Activated naive CD8-positive, alpha-beta T cell (primary cell): ENCODE data around the gene CLCN2.

ENCODE experiments used
- H3K27ac Mint-ChIP-seq: one replicate; pipeline ENCODE4 v1.8.0; 2021; ENCODE audit warnings: mixed read lengths
- H3K27me3 Mint-ChIP-seq: one replicate; pipeline ENCODE4 v1.8.0; 2021; ENCODE audit warnings: mixed read lengths
- H3K36me3 Mint-ChIP-seq: one replicate; pipeline ENCODE4 v1.8.0; 2021; ENCODE audit warnings: mixed read lengths
- H3K4me1 Mint-ChIP-seq: one replicate; pipeline ENCODE4 v1.8.0; 2021; ENCODE audit warnings: low read depth, mixed read lengths
- H3K4me3 Mint-ChIP-seq: one replicate; pipeline ENCODE4 v1.8.0; 2021; ENCODE audit warnings: mild to moderate bottlenecking, mixed read lengths
- H3K9me3 Mint-ChIP-seq: one replicate; pipeline ENCODE4 v1.8.0; 2021; ENCODE audit warnings: low read depth, mixed read lengths

CLCN2 gene

DNA sequence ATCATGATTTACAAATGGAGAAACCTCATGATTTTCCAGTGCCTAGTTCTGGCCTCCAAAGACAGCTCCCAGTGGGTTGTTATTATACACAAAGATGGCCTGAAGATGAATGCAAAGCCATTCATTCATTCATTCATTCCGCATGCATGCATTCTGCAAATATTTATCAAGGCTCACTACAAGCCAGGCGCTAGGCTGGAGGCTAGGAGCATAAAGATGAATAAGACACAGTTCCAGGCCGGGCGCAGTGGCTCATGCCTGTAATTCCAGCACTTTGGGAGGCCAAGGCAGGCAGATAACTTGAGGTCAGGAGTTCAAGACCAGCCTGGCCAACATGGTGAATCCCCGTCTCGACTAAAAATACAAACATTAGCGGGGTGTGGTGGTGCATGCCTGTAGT lies 64.8 kb downstream of the CLCN2 start:
- Mint-ChIP-seq H3K4me1 (peaks cover 20% of the 10 kb centered on the region), H3K4me3 (no peak overlapping the region), H3K27me3 (no peaks in the 10 kb centered on the region), H3K9me3 (no peaks in the 10 kb centered on the region), H3K27ac (no peak overlapping the region), H3K36me3 (no peaks in the 10 kb centered on the region)
